Amygdala (tissue), 56 donors: ENCODE results near the gene VRK3.
A peak's percentile ranks its signal among the peaks of the same experiment; 100 is the strongest.
"Not testable (repeated sequence)": the region's sequence is repeated elsewhere in the genome, so short reads cannot be mapped to it uniquely, and the experiment has no call there.

Source experiments
- DNase-seq, 56 donors: peaks; one replicate each; lab custom pipeline; 2025; lab: John Stamatoyannopoulos, UW

The VRK3 gene

DNA sequence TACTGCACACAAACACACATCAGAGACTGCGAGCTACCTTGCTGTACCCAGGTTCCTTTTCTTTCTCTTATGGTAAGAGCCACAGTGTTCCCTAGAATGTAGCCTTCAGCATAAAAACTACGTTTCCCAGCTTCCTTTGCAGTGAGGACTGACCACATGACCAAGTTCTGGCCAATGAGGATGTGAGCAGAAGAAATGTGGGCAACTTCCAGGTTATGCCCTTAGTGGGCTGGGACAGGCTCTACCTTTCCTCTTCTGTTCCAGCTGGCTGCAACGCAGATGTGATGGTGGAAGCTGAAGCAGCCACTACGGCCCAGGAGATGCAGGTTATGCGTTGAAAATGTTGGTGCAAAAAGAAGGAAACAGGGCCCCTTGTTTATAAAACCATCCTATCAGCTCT is 27.5 kb downstream of the VRK3 start:
- peak in 1 of 56 donors; percentile 12 for DNase-seq

- DNase-seq, result peak in 16 of 56 donors; percentile 6 to 58 (median 17)
These were observed 36.7 kb downstream of the VRK3 start for GRCh38 chr19:49988433-49988832.

GRCh38 chr19:49988007-49988406 is 37.2 kb downstream of the VRK3 start:
- no peak for DNase-seq

DNA sequence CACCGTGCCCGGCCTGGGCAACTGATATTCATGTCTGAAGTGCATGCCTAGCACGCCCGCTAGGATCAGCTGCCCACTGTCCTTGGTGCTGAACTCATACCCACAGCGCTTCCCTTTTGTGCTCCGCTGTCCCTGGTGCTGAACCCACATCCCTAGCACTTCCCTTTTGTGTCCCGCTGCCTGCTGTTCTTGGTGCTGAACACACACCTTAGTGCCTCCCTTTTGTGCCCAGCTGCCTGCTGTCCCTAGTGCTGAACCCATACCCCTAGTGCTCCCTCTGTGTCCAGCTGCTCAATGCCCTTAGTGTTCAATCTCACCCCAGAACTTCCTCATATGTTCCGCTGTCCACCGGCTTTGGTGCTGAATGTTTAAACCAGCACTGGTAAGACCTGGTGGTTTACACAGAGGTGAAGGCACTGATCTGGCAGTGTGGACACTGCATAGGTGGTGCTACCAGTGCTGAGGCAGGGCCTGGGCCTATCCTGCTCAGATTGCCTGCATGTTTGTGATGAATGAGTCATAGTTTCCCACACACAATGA is 37.9 kb downstream of the VRK3 start:
- peak in 45 of 56 donors; percentile 2 to 73 (median 40) for DNase-seq

- no peak for DNase-seq
These were observed 38.8 kb downstream of the VRK3 start for GRCh38 chr19:49986354-49986753.

GRCh38 chr19:49985871-49986270 is 39.3 kb downstream of the VRK3 start:
- DNase-seq, result peak in 3 of 56 donors; percentile 13 to 25 (median 21)

DNA sequence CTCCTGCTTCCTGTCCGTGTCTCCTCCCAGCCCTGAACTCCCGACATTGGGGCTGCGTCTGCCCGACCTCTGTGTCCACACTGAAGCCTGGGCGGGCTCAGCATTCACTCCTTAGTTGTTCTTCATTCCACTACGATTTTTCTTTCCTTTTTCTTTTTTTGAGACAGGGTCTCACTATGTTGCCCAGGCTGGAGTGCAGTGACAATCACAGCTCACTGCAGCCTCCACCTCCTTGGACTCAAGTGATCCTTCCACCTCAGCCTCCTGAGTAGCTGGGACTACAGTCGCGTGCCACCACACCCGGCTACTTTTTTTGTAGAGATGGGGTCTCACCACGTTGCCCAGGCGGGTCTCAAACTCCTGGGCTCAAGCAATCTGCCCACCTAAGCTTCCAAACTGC is 40.7 kb downstream of the VRK3 start:
- DNase-seq, result no peak

GRCh38 chr19:49983645-49984229 is 41.4 kb downstream of the VRK3 start:
- peak in 31 of 56 donors; percentile 1 to 66 (median 22) for DNase-seq

DNA sequence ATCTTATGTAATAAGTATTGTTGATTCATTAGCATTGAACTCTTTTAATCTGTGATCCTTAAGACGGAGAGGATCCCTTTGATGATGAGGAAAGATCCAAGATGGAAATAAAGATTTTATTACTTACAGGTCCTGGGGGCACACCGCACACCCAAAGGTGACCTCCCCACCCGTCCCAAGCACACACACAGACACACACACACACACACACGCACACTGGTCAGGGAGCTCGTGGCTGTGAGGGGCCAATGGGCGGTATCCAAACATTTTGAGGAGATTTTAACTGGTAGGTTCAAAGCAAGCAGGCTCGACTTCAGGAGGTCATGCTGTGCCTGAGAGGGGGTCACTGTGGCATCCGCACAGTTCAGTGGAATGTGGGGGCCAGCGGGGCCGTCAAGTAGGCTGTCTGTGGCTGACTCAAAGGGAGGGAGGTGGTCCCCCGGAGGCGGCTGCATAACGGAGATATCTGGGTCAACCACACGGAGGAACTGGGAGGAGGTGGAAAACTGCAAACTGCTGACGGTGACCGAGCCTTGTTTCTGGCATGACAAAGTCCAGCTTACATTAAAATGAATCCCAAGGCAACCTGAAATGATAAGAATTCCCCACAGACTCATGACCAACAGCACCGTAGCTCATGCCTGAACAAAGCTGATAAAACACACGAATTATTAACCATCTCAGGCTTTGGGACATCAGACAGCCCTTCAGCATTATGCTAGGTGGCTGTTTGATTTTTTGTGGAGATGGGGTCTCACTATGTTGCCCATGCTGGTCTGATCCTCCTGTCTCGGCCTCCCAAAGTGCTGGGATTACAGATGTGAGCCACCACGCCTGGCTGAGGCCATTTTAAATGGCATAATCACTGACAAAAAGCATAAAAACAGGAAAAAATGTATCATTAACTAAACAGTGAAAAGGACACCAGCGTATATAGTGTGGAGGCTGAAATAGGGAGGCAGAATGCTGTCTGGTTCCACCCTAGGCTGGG is 43.3 kb downstream of the VRK3 start:
- DNase-seq, result no peak

DNA sequence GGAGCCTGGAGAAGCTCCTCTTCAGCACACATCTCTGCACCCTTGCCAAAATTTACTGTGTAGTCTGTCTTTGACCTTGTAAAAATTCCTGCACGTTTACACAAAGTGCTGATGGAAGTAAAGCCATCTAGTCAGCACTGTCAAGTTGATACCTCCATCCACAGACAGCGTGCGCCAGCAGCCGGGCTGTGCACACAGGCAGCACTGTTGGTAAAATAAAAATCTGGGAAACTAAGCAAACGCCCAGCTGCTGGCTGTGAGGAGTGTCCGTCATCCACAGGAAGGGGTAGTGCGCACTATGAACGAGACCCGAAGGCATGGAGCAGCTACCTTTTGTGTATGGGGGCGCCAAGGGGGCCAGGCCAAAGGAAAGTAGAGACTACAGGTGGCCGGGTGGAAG is 46.8 kb downstream of the VRK3 start:
- no peak for DNase-seq

- DNase-seq, result no peak
These were observed 47.3 kb downstream of the VRK3 start for GRCh38 chr19:49977881-49978280.

- DNase-seq, result no peak
These were observed 48.1 kb downstream of the VRK3 start for GRCh38 chr19:49977076-49977475.

DNA sequence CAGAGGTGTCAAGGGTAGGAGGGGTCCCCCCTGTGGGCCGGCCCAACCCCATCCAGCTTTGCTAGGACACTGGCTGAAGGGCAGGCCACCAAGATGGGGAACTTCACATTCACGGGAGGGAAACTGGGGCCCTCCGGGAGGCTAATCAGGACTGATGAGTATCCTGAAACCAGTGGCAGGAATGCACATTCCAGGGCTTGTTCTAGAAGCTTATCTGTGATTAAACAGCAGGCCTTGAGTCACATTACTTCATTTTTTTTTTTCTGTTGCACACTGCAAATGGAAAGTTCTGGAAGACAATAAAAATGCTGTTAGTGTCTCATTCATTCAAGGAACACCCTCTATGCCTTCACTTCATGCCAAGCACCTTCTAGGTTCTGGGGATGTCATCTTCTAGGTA is 48.7 kb downstream of the VRK3 start:
- no peak for DNase-seq

DNA sequence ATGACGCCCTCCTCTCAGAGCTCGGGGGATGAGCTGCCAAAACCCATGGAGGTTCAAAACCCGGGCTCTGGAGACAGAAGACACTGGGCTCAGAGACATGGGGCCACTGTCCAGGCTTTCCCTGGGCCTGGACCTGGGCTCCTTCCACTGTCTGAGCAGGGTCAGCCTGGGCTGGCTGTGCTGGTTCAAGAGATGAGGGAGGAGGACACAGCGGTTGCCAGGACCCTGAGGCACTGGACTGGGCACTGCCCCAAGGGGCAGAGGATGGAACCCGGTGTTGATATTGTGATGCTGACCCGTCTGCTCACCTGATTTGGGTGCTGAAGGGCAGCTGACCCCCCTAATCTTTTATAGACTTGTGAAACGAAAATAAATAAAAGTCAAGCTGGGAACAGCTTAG is 50.1 kb downstream of the VRK3 start:
- no peak for DNase-seq

- no peak for DNase-seq
These were observed 51.2 kb downstream of the VRK3 start for GRCh38 chr19:49973987-49974386.

DNA sequence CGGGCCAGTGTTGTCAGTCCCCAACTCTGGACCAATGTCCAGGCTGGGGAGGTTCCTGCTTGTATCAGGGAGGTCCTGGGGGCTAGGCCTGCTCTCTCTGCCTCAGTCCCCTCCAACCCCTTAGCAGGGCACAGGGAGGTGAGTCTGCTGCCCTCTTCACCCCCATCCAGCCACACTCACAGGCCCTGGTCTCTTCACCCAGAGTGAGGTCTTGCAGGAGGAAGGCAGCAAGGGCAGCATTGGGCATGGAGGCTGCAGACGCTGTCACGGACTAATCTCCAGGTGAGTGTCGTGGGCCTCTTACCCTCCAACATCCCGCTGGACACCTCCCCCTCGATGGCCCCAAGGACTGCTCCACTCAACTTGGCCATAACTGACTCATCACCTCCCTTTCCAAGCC is 52.3 kb downstream of the VRK3 start:
- DNase-seq, result no peak

DNA sequence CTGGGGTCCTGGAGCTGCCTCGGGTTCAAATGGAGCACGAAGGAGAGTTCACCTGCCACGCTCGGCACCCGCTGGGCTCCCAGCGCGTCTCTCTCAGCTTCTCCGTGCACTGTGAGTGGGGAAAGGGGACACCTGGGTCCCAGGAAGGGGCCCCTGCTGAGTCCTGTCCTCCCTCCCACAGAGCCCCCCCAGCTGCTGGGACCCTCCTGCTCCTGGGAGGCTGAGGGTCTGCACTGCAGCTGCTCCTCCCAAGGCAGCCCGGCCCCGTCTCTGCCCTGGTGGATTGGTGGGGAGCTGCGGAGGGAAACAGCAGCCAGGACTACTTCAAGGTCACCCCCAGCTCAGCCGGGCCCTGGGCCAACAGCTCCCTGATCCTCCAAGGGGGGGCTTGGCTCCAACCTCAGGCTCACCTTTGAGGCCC is 53.2 kb downstream of the VRK3 start:
- no peak for DNase-seq

GRCh38 chr19:49969355-49969754 is 55.8 kb downstream of the VRK3 start:
- DNase-seq, result peak in 5 of 56 donors; percentile 1 to 21 (median 14)

DNA sequence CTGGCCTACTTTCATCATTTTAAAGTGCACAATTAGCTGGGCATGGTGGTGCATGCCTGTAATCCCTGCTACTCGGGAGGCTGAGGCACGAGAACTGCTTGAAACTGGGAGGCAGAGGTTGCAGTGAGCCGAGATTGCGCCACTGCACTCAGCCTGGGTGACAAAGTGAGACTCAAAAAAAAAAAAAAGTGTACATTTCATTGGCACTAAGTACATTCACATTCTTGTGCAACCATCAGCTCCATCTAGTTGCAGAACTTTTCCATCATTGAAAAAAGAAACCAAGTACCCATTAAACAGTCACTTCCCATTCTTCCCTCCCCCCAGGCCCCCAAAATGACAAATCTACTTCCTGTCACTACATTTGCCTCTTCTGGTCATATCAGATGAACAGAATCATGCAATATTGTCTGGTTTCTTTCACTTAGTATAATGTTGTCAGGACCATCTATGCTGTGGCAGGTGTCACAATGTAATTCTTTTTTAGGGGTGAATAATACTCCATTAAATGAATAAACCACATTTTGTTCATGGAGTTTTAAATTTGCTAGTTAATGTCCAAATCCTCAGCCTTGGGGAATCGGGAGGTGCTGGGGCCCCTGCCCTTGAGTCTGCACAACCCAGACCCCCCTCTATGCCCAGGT is 56.8 kb downstream of the VRK3 start:
- no peak for DNase-seq

DNA sequence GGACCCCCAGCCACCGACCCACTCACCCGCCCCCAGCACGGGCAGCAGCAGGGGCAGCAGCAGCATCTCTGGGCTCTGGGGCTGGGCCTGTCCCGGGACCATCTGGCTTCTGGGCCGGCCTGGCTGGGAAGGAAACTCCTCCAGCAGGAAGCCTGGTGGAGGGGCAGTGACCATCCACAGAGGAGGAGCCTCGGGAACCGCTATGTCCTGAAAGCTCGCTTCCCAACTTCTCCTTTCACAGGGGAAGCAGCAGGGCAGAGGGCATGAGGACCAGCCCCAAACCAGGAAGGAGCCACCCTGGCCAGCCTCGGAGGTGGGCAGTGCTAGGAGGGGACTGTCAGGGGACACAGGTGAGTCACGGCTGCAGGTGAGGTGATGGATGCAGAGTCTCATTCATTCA is 64.2 kb downstream of the VRK3 start, which contains the start of gene SIGLEC11:
TSS of gene SIGLEC11 (minus strand) at position 193 of the 400 bp plus-strand sequence. CDS start at position 102, 91 bp downstream.
- not testable (repeated sequence) for DNase-seq

GRCh38 chr19:49959892-49960291 is 65.3 kb downstream of the VRK3 start:
- not testable (repeated sequence) for DNase-seq
